GM19351 (cell line): Measurements from ENCODE around the gene SIAH3.

ENCODE experiments used
- ATAC-seq: cut with Tn5 transposase; IDR thresholded peaks from one replicate; pipeline ENCODE4 v1.9.1; 2021; ENCODE audit warnings: mild to moderate bottlenecking, moderate library complexity; ENCODE audit not compliant: unreplicated experiment

The SIAH3 gene

DNA sequence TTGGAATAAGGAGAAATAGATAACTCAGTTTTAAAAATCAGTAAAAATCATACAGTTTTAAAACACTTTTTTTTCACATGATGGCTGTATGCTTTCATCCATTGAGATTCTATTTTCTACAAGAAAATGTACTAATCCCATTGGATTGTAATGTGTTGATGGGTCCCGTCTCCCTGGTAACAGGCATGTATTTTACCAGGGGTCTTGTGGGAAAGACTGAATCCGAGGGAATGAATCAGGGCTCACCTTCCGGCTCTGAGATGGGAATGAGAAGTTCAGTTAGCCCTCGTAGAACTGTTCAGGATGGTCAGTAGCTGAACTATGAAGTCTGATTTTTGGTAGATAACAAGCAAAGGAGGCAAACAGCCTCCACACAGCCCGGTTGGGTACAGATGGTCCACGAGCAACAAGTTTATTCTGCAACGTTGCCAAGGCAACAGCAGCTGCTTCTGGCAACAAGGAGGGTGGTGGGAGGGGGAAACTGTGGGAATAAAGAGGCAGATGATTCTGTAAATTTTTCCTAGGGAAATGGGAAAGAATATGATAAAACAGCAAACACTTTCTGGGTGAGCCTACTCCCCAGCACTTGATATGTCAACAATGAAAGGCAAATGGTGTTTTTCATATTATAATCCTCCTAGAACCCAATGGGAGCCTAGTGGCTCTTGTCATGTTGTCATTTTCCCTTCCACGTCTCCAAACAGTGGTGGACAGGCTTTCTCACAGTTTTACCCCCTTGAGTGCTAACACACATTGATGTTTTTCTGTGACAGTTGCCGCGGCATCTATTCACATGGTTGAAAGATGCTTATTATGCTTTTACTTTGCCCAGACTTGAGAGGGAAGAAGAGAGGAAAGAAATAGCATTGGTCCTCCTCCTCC lies 12.4 kb upstream of the SIAH3 start:
- ATAC-seq: no peak

DNA sequence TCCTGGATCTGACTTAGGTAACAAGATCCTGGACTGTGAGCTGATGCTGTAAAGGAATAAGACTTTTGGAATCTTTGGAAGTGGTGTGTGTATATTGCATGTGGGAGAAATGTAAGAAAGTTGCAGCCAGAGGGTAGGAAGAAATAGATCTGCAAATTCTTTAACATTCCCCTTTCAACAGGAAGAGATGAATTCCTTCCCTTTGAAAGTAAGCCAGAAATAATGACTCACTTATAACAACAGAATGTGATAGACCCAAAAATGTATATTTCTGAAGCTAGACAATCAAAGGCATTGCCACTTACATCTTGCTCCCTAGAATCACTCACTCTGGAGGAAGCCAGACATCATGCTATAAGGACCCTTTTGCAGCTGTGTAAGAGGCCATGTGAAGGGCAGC lies 9.8 kb upstream of the SIAH3 start:
- ATAC-seq: no peak

DNA sequence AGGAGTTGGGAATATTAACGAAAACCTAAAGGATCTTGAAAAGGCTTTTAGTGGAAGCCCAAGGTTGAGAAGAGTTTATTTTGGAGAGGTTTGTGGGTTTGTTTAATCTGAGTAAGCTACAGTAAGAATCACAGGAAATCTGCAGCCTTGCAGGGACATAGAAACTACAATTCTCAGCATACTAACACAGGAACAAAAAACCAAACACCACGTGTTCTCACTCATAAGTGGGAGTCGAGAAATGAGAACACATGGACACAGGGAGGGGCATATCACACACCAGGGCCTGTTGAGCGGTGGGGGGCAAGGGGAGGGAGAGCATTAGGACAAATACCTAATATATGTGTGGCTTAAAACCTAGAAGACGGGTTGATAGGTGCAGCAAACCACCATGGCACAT lies 8.7 kb upstream of the SIAH3 start:
- ATAC-seq: no peak

- ATAC-seq: no peak
These were observed 8.2 kb upstream of the SIAH3 start for GRCh38 chr13:45859705-45860104.

DNA sequence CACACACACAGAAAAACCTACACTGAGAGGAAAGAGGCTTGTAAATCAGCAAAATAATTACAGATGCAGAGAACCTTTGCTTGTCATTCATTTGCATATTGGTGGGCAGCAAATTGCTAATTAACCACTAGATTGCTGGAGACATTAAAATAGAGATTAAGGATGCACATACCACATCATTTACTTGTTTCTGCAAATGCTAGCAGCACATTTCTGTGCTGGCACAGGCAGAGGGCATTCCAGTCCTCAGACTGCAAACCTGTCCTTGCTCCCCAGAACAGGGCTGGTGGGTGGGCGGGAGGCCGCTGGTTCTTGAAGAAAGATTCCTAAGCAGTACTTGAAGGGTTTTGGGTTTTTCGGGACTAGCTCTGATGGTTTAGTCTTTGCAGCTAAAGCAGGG lies 941 bp upstream of the SIAH3 start:
- ATAC-seq: no peak

DNA sequence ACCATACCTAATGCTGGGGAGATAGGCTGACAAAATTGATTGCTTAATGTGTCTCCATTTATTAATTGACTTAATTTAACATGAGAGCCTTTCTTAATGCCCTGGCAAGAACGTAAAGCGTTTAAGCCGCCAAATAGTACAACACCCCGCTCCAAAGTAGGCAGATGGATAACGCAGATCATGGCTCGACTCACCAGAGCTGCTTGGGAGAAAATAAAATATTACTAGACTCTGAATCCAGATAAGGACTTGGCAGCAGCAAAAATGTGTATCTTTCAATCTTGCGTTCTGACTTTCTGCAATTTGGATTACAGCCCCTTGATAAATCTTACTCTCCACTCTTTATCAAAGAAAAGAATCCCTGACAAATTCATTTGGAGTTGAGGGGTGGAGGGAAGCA lies 403 bp upstream of the SIAH3 start:
- no peak for ATAC-seq

- ATAC-seq: no peak
These were observed 1.4 kb downstream of the SIAH3 start for GRCh38 chr13:45850027-45850613.

GRCh38 chr13:45849408-45849807 lies 2.1 kb downstream of the SIAH3 start:
- ATAC-seq: no peak

GRCh38 chr13:45847554-45848224 lies 3.9 kb downstream of the SIAH3 start:
- ATAC-seq: no peak

DNA sequence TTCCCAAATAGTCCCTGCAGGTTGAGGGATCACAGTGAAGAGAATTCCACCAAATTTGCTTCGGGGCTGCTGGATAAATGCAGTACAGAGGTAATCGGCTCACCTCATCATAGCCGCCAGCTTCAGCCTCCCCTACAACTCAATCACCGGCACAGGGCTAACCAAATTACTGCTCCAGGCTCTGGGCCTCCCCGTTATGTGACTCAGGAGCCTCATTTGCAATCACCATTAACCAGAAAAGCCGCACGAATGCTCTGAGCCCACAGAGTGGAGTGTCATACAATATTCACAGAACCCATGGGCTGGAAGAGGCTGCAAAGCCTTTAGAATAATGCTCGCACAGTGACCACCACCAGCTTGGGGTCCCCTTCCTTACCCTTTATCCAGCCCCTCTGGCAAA lies 4.9 kb downstream of the SIAH3 start:
- ATAC-seq: no peak

GRCh38 chr13:45838171-45838745 lies 13.3 kb downstream of the SIAH3 start:
- ATAC-seq: no peak

GRCh38 chr13:45837111-45837510 lies 14.4 kb downstream of the SIAH3 start:
- ATAC-seq: no peak

DNA sequence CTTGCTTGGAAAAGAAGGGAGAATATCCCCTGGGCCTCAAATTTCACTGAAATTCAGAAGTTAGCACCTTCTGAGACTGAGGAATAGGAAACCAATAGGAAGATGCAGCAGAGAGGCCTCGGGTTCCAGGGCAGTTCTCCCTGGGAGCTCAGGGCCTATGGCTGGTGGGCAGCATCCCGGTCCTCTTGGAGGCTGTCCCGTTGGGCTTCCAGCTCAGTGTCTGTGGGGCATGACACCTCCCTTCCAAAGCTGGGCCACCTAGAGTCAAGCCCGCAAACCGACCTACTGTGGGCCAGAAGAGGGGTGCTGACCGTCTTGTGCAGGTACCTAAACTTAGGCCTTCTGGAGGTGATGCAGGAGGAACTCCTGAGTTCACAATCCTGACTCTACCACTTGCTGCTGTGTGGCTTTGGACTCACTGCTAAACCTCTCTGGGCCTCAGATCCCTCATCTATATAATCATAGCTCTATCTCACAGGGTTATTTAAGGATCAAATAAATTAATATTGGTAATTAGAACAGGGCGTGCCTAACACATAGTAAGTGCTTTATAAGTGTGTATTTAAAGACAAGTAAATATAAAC lies 17.1 kb downstream of the SIAH3 start:
- no peak for ATAC-seq

GRCh38 chr13:45833663-45834375 lies 17.7 kb downstream of the SIAH3 start:
- no peak for ATAC-seq

GRCh38 chr13:45833242-45833641 lies 18.3 kb downstream of the SIAH3 start:
- no peak for ATAC-seq

GRCh38 chr13:45831851-45832250 lies 19.7 kb downstream of the SIAH3 start:
- no peak for ATAC-seq

DNA sequence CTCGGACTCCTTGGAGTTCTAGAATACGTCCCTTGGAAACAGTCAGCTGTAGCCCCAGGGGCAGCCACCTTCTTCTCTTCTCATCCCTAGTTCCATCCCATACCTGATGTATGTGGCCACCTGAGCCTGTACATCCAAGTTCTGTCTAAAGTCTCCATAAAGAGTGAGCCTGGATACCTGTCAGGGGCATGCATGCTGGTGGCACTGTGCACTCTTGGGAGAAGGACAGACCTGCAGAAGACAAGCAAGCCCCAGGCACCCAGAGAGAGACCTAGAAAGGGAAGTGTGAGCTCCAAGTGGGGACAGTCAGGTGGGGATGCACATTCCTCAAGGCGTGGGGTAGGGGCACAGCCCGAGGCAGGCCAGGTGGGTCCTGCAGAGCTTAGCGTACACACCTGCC lies 21.4 kb downstream of the SIAH3 start:
- no peak for ATAC-seq

GRCh38 chr13:45828256-45828968 lies 23.1 kb downstream of the SIAH3 start:
- no peak for ATAC-seq

GRCh38 chr13:45827318-45827717 lies 24.2 kb downstream of the SIAH3 start:
- ATAC-seq: no peak

GRCh38 chr13:45826731-45827130 lies 24.8 kb downstream of the SIAH3 start:
- peak; percentile 62 for ATAC-seq
